Measurements from ENCODE around the gene SOS1. TPM values are rescaled to one million over a fixed set of nuclear protein-coding genes. Genes with fewer than 3 reads are reported as not detected.

Gene SOS1
- total RNA-seq, 1 experiment from 2014 or later = 28.7 TPM

- no TSS peak for BruUV-seq (replicated peaks)
- Histone ChIP-seq H3K4me3 (ENCODE audit: low read depth in 2 of 2, low read length in 2 of 2) (no peak overlapping the region), H3K36me3 (ENCODE audit: control insufficient read depth, insufficient read depth, low read length) (no peaks in the 10 kb centered on the region), H3K9me3 (ENCODE audit: control insufficient read depth, insufficient read depth, low read depth, low read length) (no peaks in the 10 kb centered on the region), H3K27ac (ENCODE audit: low read length) (no peak overlapping the region), H3K4me1 (ENCODE audit: control insufficient read depth, insufficient read depth, low read length) (0 out of 2 replicates have a peak, but pooled peaks cover 4% of the 10 kb centered on the region), H3K27me3 (ENCODE audit: control insufficient read depth, insufficient read depth, low read length) (no peaks in the 10 kb centered on the region)
- TF ChIP-seq POLR2AphosphoS5 (IDR thresholded peaks at IDR 0.05; ENCODE audit: low read depth, low read length) (no peak), TCF7L2 (IDR thresholded peaks at IDR 0.05; ENCODE audit: low read depth, low read length) (no peak)
- intact Hi-C loops (cut with micrococcal nuclease; ENCODE audit: unreplicated experiment) (no loop called here), in situ Hi-C loops (cut with HindIII; ENCODE audit: low pct_unique_long_range_greater_than_20kb, low sequenced_read_pairs) (no loop called here)
- ChIA-PET CTCF (interaction anchor here (0.7 kb wide), 1 partner anchor 1309 kb away, joined by 3 read pairs; no protein-coding TSS in a partner anchor), POLR2A (no interaction called here)
- ATAC-seq (no peak), DNase-seq (ENCODE audit: low read depth, low spot score) (no peak)
Observed at GRCh38 chr2:39109537-39109936, 11.3 kb downstream of the SOS1 start.

DNA sequence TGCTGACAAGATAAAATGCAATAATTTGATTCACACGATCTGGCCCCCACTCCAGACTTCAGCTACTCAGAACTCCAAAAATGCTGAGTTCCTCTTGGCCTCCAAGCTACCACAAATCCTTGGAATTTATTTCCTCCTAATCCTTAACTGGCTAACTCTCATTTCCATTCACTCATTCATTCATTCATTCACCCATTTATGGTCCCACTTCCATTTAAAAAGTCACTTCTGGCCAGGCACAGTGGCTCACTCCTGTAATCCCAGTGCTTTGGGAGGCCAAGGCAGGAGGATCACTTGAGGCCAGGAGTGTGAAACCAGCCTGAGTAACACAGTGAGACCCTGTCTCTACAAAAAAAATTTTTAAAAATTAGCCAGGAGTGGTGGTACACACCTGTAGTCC is 12.5 kb downstream of the SOS1 start:
- no peaks in the 10 kb centered on the region for H3K36me3 ChIP-seq (ENCODE audit: control insufficient read depth, insufficient read depth, low read length)
- no peak overlapping the region for H3K27ac ChIP-seq (ENCODE audit: low read length)
- in situ Hi-C loops (cut with HindIII; ENCODE audit: low pct_unique_long_range_greater_than_20kb, low sequenced_read_pairs) = no loop called here
- H3K4me3 ChIP-seq (ENCODE audit: low read depth in 2 of 2, low read length in 2 of 2) = no peak overlapping the region
- DNase-seq (ENCODE audit: low read depth, low spot score) (no peak), ATAC-seq (no peak)
- 0 out of 2 replicates have a peak, but pooled peaks cover 4% of the 10 kb centered on the region for H3K4me1 ChIP-seq (ENCODE audit: control insufficient read depth, insufficient read depth, low read length)
- CTCF ChIA-PET = no interaction called here
- no peaks in the 10 kb centered on the region for H3K27me3 ChIP-seq (ENCODE audit: control insufficient read depth, insufficient read depth, low read length)
- no peak for TF ChIP-seq TCF7L2 (IDR thresholded peaks at IDR 0.05; ENCODE audit: low read depth, low read length)
- TF ChIP-seq, protein P1, sequence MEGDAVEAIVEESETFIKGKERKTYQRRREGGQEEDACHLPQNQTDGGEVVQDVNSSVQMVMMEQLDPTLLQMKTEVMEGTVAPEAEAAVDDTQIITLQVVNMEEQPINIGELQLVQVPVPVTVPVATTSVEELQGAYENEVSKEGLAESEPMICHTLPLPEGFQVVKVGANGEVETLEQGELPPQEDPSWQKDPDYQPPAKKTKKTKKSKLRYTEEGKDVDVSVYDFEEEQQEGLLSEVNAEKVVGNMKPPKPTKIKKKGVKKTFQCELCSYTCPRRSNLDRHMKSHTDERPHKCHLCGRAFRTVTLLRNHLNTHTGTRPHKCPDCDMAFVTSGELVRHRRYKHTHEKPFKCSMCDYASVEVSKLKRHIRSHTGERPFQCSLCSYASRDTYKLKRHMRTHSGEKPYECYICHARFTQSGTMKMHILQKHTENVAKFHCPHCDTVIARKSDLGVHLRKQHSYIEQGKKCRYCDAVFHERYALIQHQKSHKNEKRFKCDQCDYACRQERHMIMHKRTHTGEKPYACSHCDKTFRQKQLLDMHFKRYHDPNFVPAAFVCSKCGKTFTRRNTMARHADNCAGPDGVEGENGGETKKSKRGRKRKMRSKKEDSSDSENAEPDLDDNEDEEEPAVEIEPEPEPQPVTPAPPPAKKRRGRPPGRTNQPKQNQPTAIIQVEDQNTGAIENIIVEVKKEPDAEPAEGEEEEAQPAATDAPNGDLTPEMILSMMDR (IDR thresholded peaks at IDR 0.05) = no peak
- no peaks in the 10 kb centered on the region for H3K9me3 ChIP-seq (ENCODE audit: control insufficient read depth, insufficient read depth, low read depth, low read length)
- intact Hi-C loops (cut with micrococcal nuclease; ENCODE audit: unreplicated experiment) = no loop called here
- POLR2A ChIA-PET = no interaction called here
- BruUV-seq (replicated peaks) = no TSS peak

GRCh38 chr2:39107724-39108273 is 13.1 kb downstream of the SOS1 start:
- ChIA-PET CTCF (no interaction called here), POLR2A (no interaction called here)
- TSS peak; percentile 42 for BruUV-seq (replicated peaks)
- Histone ChIP-seq H3K9me3 (ENCODE audit: control insufficient read depth, insufficient read depth, low read depth, low read length) (no peaks in the 10 kb centered on the region), H3K4me1 (ENCODE audit: control insufficient read depth, insufficient read depth, low read length) (0 out of 2 replicates have a peak, but pooled peaks cover 4% of the 10 kb centered on the region), H3K27ac (ENCODE audit: low read length) (no peak overlapping the region), H3K4me3 (ENCODE audit: low read depth in 2 of 2, low read length in 2 of 2) (no peak overlapping the region), H3K36me3 (ENCODE audit: control insufficient read depth, insufficient read depth, low read length) (no peaks in the 10 kb centered on the region), H3K27me3 (ENCODE audit: control insufficient read depth, insufficient read depth, low read length) (no peaks in the 10 kb centered on the region)
- TF ChIP-seq POLR2AphosphoS5 (IDR thresholded peaks at IDR 0.05; ENCODE audit: low read depth, low read length) = no peak
- TF ChIP-seq, protein P2, sequence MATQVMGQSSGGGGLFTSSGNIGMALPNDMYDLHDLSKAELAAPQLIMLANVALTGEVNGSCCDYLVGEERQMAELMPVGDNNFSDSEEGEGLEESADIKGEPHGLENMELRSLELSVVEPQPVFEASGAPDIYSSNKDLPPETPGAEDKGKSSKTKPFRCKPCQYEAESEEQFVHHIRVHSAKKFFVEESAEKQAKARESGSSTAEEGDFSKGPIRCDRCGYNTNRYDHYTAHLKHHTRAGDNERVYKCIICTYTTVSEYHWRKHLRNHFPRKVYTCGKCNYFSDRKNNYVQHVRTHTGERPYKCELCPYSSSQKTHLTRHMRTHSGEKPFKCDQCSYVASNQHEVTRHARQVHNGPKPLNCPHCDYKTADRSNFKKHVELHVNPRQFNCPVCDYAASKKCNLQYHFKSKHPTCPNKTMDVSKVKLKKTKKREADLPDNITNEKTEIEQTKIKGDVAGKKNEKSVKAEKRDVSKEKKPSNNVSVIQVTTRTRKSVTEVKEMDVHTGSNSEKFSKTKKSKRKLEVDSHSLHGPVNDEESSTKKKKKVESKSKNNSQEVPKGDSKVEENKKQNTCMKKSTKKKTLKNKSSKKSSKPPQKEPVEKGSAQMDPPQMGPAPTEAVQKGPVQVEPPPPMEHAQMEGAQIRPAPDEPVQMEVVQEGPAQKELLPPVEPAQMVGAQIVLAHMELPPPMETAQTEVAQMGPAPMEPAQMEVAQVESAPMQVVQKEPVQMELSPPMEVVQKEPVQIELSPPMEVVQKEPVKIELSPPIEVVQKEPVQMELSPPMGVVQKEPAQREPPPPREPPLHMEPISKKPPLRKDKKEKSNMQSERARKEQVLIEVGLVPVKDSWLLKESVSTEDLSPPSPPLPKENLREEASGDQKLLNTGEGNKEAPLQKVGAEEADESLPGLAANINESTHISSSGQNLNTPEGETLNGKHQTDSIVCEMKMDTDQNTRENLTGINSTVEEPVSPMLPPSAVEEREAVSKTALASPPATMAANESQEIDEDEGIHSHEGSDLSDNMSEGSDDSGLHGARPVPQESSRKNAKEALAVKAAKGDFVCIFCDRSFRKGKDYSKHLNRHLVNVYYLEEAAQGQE (IDR thresholded peaks at IDR 0.05; ENCODE audit: insufficient read depth in 1 of 2, low read depth in 2 of 2, low read length in 1 of 2) = no peak
- no peak for TF ChIP-seq SIN3A (IDR thresholded peaks at IDR 0.05; ENCODE audit: borderline replicate concordance, insufficient read depth, low read depth, low read length)
- TF ChIP-seq, protein P1 (IDR thresholded peaks at IDR 0.05) = no peak
- TF ChIP-seq TCF7L2 (IDR thresholded peaks at IDR 0.05; ENCODE audit: low read depth, low read length) = no peak
- in situ Hi-C loops (cut with HindIII; ENCODE audit: low pct_unique_long_range_greater_than_20kb, low sequenced_read_pairs) (no loop called here), intact Hi-C loops (cut with micrococcal nuclease; ENCODE audit: unreplicated experiment) (no loop called here)
- no peak for ATAC-seq
- no peak for DNase-seq (ENCODE audit: low read depth, low spot score)

All from Panc1 (cell line).